Lower leg skin (tissue), 3 donors: ENCODE measurements around the gene POLA1.

Source experiments
- CTCF ChIP-seq, 3 donors: fragments of 450-650 bp; IDR thresholded peaks; one replicate each; pipeline ENCODE4 v1.5.1; 2016; ENCODE audit warnings: antibody characterized with exemption in 3 of 3, mild to moderate bottlenecking in 3 of 3, moderate library complexity in 2 of 3
- POLR2A ChIP-seq, 2 donors: fragments of 450-650 bp; IDR thresholded peaks; one replicate each; pipeline ENCODE4 v1.6.1; 2016 to 2017; ENCODE audit warnings: antibody characterized with exemption in 2 of 2, mild to moderate bottlenecking in 1 of 2, moderate library complexity in 1 of 2

- no peak for TF ChIP-seq CTCF (IDR thresholded peaks at IDR 0.05)
- TF ChIP-seq POLR2A (IDR thresholded peaks at IDR 0.05): no peak
Observed at GRCh38 chrX:25020905-25021449, 327.3 kb downstream of the POLA1 start.
